ENCODE results near the gene ABCC1.
A peak's percentile ranks its signal among the peaks of the same experiment; 100 is the strongest.

The ABCC1 gene

GRCh38 chr16:16121185-16121727 lies 171.8 kb downstream of the ABCC1 start:
- no peak for TF ChIP-seq CTCF (IDR thresholded peaks at IDR 0.05; ENCODE audit: control insufficient read depth, insufficient read depth, low read depth, low read length, missing control alignments)
- DNase-seq (ENCODE audit: low read depth) = no peak
- H3K4me3 ChIP-seq (ENCODE audit: control insufficient read depth, low read depth, low read length) = no peak overlapping the region

- H3K4me3 ChIP-seq (ENCODE audit: control insufficient read depth, low read depth, low read length) = no peak overlapping the region
- DNase-seq (ENCODE audit: low read depth) = no peak
- no peak for TF ChIP-seq CTCF (IDR thresholded peaks at IDR 0.05; ENCODE audit: control insufficient read depth, insufficient read depth, low read depth, low read length, missing control alignments)
Observed at GRCh38 chr16:16122264-16122663, 172.8 kb downstream of the ABCC1 start.

- DNase-seq (ENCODE audit: low read depth) = no peak
Observed at GRCh38 chr16:16124438-16124837, 175.0 kb downstream of the ABCC1 start.

GRCh38 chr16:16124974-16125373 lies 175.6 kb downstream of the ABCC1 start:
- no peak overlapping the region for H3K4me3 ChIP-seq (ENCODE audit: control insufficient read depth, low read depth, low read length)
- no peak for DNase-seq (ENCODE audit: low read depth)
- TF ChIP-seq CTCF (IDR thresholded peaks at IDR 0.05; ENCODE audit: control insufficient read depth, insufficient read depth, low read depth, low read length, missing control alignments) = no peak

More at GRCh38 chr16:16124438-16124837, 175.0 kb downstream of the ABCC1 start:
- H3K4me3 ChIP-seq (ENCODE audit: control insufficient read depth, low read depth, low read length) = no peak overlapping the region
- no peak for TF ChIP-seq CTCF (IDR thresholded peaks at IDR 0.05; ENCODE audit: control insufficient read depth, insufficient read depth, low read depth, low read length, missing control alignments)

GRCh38 chr16:16126896-16127295 lies 177.5 kb downstream of the ABCC1 start:
- no peak for TF ChIP-seq CTCF (IDR thresholded peaks at IDR 0.05; ENCODE audit: control insufficient read depth, insufficient read depth, low read depth, low read length, missing control alignments)
- no peak for DNase-seq (ENCODE audit: low read depth)
- no peak overlapping the region for H3K4me3 ChIP-seq (ENCODE audit: control insufficient read depth, low read depth, low read length)

- no peak overlapping the region for H3K4me3 ChIP-seq (ENCODE audit: control insufficient read depth, low read depth, low read length)
- DNase-seq (ENCODE audit: low read depth) = peak; percentile 5
- peak; percentile 85 for TF ChIP-seq CTCF (IDR thresholded peaks at IDR 0.05; ENCODE audit: control insufficient read depth, insufficient read depth, low read depth, low read length, missing control alignments)
Observed at GRCh38 chr16:16127469-16128116, 178.2 kb downstream of the ABCC1 start.
